SW 1271 (cell line): Measurements from ENCODE around the gene ABCA13.

ENCODE experiments used
- DNase-seq, 2 experiments: peaks; one replicate each; lab custom pipeline; 2025; lab: John Stamatoyannopoulos, UW

Gene ABCA13

GRCh38 chr7:48637382-48637781 lies 466.1 kb downstream of the ABCA13 start:
- no peak for DNase-seq

- no peak for DNase-seq
Observed at GRCh38 chr7:48638041-48638440, 466.8 kb downstream of the ABCA13 start.

GRCh38 chr7:48643431-48644013 lies 472.3 kb downstream of the ABCA13 start:
- no peak for DNase-seq

DNA sequence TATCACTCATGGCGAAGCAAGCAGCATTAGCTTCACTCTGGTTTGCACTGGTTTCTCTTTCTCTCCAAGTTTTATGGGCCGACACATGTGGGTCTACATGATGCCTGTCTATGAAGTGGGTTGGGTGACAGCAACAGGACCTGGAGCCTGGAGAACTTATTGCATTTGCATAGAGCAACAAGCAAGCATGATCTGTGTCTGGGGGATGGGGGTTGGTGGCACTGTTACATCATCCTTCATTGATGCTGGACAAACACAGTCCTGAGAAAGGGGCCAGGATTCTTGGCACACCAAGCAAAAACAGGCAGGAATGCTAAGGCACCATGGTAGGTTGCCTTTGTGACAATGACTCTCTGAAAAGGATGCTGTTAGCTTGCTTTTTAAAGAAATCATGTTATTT lies 486.9 kb downstream of the ABCA13 start:
- no peak for DNase-seq

DNA sequence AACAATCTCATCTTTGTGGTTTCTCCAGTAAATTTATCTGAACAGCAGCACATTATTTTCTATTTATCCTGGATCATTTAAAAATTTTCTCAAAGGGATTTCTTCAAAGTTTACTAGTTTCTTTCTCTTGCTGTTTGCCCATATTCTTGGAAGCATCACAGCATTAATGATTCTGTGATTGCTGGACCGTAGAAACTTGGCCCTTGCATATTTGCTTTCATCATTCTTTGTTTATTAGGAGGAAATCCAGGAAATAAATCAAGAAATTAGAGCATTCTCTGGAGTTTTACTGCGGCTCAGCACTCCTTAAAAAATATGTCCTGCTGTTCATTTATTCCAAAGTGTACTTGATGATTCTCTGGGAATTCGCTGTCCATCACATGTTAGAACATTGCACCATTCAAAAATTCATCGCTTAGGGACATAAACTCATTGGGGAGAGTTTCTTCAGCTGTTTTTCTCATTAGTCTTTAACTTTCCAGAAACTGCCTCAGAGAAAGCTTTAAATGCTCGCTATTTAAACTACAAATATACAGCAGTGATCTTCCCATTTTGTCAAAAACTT lies 489.1 kb downstream of the ABCA13 start:
- DNase-seq, result no peak

DNA sequence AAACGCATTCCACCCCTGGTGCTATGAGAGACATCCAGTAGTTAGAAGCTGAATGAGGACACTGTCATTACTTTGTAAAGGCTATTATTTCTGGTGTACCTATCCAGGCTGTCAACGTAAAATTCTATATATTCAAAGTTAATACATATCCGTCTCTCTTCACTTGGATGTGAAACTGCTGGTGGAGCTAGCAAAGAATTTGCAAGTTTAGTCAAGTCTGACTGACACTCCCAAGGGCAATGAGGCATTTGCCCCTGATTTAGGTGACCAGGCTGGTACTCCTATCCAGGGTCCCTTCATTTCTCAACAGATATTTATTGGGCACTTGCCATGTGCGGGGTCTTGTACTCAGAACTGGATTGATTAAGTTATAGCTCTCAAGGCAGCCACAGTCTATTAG lies 493.0 kb downstream of the ABCA13 start:
- DNase-seq, result no peak

DNA sequence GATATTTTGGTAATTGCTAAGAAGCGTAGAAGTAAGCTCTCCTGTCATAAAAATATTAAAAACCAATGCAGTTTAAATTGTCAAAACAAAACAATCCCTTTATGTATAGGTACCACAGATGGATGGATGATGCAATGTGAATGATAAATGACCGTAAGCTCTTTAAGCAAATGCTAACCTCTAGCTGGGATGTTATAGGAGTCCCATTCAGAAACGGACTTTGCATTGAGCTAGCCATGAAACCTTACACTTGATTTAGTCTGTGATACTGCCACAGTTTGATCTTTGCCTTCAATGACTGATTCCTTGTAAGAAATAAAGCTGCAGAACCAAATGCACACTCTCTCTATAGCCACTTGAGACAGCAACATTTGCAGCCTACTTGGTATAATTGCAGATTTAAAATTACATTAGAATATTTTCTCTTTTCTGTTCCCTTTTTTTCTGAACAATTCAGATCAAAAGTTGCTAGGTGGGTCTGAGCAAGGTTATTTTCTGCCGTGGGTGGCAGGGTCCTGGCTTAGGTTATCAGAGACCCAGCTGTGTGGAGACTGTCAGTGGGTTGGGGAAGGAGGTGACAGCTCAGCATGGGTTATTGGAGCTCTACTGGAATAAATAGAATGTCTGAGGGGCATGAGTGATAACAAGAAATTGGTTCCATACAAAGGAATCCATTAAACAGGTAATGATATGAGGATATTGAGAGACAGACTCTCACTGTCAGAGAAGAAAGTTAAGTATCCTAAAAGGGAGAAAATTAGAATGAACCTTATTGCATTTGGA lies 494.3 kb downstream of the ABCA13 start:
- DNase-seq, result no peak

DNA sequence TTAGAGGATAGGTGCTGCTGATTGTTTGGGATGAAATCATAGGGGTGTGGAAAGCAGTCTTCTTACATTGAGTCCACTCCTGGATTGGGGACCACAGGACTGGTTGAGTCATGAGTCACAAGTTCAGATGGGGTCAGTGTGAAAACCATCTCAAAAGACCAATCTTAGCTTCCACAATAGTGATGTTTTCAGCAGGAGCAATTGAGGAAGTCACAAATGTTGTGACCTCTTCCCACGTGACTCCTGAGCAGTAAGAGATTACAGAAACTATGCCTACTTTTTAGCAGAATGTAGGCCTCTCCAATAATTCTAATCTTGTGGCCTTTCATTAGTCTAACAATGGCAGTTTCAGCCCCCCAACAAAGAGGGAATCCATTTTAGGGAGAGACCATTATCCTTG lies 496.1 kb downstream of the ABCA13 start:
- DNase-seq, result no peak

DNA sequence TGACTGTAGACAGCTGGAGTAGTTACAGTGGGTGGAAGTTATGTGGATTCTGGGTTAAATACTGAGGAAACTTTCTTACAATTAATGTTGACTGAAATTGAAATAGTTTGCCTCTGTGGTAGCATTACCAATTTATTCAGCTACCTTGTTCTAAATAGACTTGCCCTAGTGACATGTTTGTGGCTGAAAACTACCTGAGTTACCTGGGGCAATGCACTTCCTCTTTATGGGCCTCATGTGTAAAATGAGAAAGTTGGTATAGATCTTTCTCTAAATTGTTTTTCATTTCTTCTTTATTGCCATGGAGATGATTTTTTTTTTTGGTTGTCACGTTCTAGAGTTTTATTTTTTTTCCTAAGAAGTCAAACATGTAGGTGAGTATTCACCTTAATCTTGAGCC lies 500.4 kb downstream of the ABCA13 start:
- DNase-seq, result no peak

GRCh38 chr7:48681006-48681405 lies 509.7 kb downstream of the ABCA13 start:
- DNase-seq, result no peak

DNA sequence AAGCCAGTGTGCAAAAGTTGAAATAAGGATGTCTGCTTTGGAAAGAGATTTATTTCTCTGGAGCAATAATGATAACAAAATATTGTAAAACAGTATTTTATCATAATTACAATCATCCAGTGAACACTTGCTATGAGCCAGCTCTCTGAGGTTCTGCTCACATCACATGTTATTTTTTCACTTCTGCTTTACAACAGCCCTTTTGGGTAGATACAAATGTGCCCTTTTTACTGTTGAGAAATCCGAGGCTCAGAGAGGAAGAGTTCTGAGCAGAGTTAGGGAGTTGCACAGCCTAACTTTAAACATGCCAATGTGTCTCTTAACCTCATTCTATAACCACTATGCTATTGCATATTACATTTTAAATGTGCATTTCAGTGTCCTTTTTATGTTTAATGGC lies 520.5 kb downstream of the ABCA13 start:
- DNase-seq, result no peak
